Left kidney (tissue), 2 donors: Measurements from ENCODE around the gene FAM228B. TPM values are rescaled to one million over a fixed set of nuclear protein-coding genes. Genes with fewer than 3 reads are reported as not detected.
"Not testable (repeated sequence)": the region's sequence is repeated elsewhere in the genome, so short reads cannot be mapped to it uniquely, and the experiment has no call there.

Experiments used
- DNase-seq: peaks from one replicate; pipeline ENCODE4 v3.0.0-alpha.2; 2013
- polyA plus RNA-seq: library from polyadenylated mRNA; unstranded; fragments of 120-200 nt; gene quantifications from one replicate; pipeline ENCODE4 v1.2.1, GENCODE V29; 2013; ENCODE audit not compliant: insufficient read length

FAM228B gene
- polyA plus RNA-seq, 1 donor = 29.7 TPM

GRCh38 chr2:24101992-24102391, 21.3 kb upstream of the FAM228B start:
- DNase-seq = no peak

GRCh38 chr2:24102677-24103076, 20.6 kb upstream of the FAM228B start:
- no peak for DNase-seq

- DNase-seq = no peak
Measured at GRCh38 chr2:24104110-24104650, 19.1 kb upstream of the FAM228B start.

GRCh38 chr2:24104906-24105305, 18.4 kb upstream of the FAM228B start:
- no peak for DNase-seq

- no peak for DNase-seq
Measured at GRCh38 chr2:24105816-24106215, 17.5 kb upstream of the FAM228B start.

- DNase-seq = no peak
Measured at GRCh38 chr2:24106786-24107185, 16.5 kb upstream of the FAM228B start.

GRCh38 chr2:24107336-24107735, 15.9 kb upstream of the FAM228B start:
- no peak for DNase-seq

GRCh38 chr2:24109431-24109830, 13.8 kb upstream of the FAM228B start:
- DNase-seq = not testable (repeated sequence)

GRCh38 chr2:24110660-24111303, 12.5 kb upstream of the FAM228B start:
- DNase-seq = no peak

- no peak for DNase-seq
Measured at GRCh38 chr2:24111407-24111901, 11.8 kb upstream of the FAM228B start.

- no peak for DNase-seq
Measured at GRCh38 chr2:24115057-24115456, 8.2 kb upstream of the FAM228B start.

GRCh38 chr2:24117902-24118301, 5.4 kb upstream of the FAM228B start:
- no peak for DNase-seq

GRCh38 chr2:24121066-24121465, 2.2 kb upstream of the FAM228B start:
- DNase-seq = no peak

- DNase-seq = no peak
Measured at GRCh38 chr2:24121469-24121868, 1.8 kb upstream of the FAM228B start.

- no peak for DNase-seq
Measured at GRCh38 chr2:24122366-24123194, 689 bp upstream of the FAM228B start.

GRCh38 chr2:24123922-24124580, 782 bp downstream of the FAM228B start:
- no peak for DNase-seq

GRCh38 chr2:24125956-24126355, 2.7 kb downstream of the FAM228B start:
- DNase-seq = no peak

GRCh38 chr2:24132543-24132942, 9.3 kb downstream of the FAM228B start:
- DNase-seq = no peak

GRCh38 chr2:24140305-24140704, 17.0 kb downstream of the FAM228B start:
- DNase-seq = not testable (repeated sequence)

- no peak for DNase-seq
Measured at GRCh38 chr2:24147364-24147763, 24.1 kb downstream of the FAM228B start.

- DNase-seq = no peak
Measured at GRCh38 chr2:24152413-24153197, 29.3 kb downstream of the FAM228B start.

GRCh38 chr2:24153478-24153877, 30.2 kb downstream of the FAM228B start:
- DNase-seq = no peak
